ENCODE results near the gene CPT1A. TPM values are rescaled to one million over a fixed set of nuclear protein-coding genes. Genes with fewer than 3 reads are reported as not detected.

CPT1A gene
- polyA plus RNA-seq, 1 of the 3 experiments (the other 2 are of a cell fraction): 31.2 TPM

DNA sequence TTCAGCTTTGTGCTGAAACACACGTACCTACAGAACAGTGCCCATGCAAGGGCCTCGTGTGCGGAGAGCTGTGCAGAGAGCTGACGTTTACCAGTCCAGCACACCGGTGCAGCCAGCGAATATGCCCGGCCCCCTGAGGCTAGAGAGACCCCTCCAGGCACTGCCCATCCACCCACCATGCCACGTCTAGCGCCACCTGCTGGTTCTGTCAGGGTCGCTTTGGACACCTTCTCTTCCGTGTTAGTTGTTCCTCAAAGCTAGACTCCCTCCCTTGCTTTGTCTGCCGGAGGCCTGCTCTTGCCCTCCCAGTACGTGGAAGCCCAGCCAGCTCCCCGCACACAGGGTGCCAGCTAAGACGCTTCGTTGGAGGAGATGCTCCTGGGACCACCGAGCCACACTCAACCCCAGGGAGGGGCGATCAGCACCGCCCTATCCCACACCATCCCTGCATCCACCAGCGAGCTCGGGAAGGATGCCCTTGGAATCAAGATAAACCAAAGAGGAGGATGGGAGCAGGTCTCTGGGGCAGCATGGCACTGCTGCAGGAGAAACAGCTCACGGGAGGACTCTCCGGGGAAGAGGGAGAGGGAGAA is 43.4 kb downstream of the CPT1A start:
- Histone ChIP-seq H3K36me3 (replicated peaks in 1 of 2; ENCODE audit: control insufficient read depth in 1 of 2, insufficient read depth in 2 of 2, low read length in 1 of 2) (peaks cover 32 to 47% of the 10 kb centered on the region in 2 experiments), H3K4me3 (ENCODE audit: low read depth in 2 of 2, low read length in 1 of 2) (peak overlapping the region in 1 of 2 experiments; percentile 37; a peak in 1 of 4 replicates), H3K27ac (ENCODE audit: low read depth in 2 of 2, low read length in 1 of 2) (no peak overlapping the region; a peak in 1 of 4 replicates), H3K9ac (no peak overlapping the region), H3K27me3 (ENCODE audit: insufficient read depth) (no peaks in the 10 kb centered on the region), H3F3A (replicated peaks; ENCODE audit: insufficient read depth) (peaks cover 5% of the 10 kb centered on the region), H3K9me2 (no peaks in the 10 kb centered on the region), H3K4me1 (ENCODE audit: control insufficient read depth in 1 of 2, insufficient read depth in 2 of 2, low read depth in 1 of 2, low read length in 1 of 2) (no peaks in the 10 kb centered on the region), H4K20me1 (ENCODE audit: insufficient read depth) (peaks cover 8% of the 10 kb centered on the region; the same call in 1 of the 2 replicates), H2AFZ (ENCODE audit: low read depth) (no peak overlapping the region), H3K79me2 (ENCODE audit: insufficient read depth) (no peaks in the 10 kb centered on the region), H3K4me2 (no peak overlapping the region), H3K9me3 (no peaks in the 10 kb centered on the region)
- ChIA-PET POLR2A (no interaction called here), CTCF (interaction anchor here (0.6 to 2.8 kb wide), 35 partner anchors 8 to 541 kb away, joined by 3 to 23 read pairs (median 4); no protein-coding TSS in a partner anchor)
- peak; percentile 72 for DNase-seq
- WGBS (ENCODE audit: low lambda C conversion rate): 84% methylated on average over 21 of the region's 23 CpGs
- TF ChIP-seq REST (IDR thresholded peaks at IDR 0.05; ENCODE audit: low read depth, low read length) (no peak), MAX (IDR thresholded peaks at IDR 0.05; ENCODE audit: low read depth) (no peak), EP300 (IDR thresholded peaks at IDR 0.05; ENCODE audit: borderline replicate concordance in 1 of 2, low read depth in 1 of 2, low read length in 1 of 2) (no peak), RAD21 (IDR thresholded peaks at IDR 0.05; ENCODE audit: low read length) (peak; percentile 46), PBX3 (IDR thresholded peaks at IDR 0.05) (no peak), SMC3 (IDR thresholded peaks at IDR 0.05; ENCODE audit: low read depth, low read length) (peak; percentile 49), CTCF (IDR thresholded peaks at IDR 0.05) (peak; percentile 71)

GRCh38 chr11:68796801-68797200 is 44.9 kb downstream of the CPT1A start:
- Histone ChIP-seq H3K4me1 (ENCODE audit: control insufficient read depth in 1 of 2, insufficient read depth in 2 of 2, low read depth in 1 of 2, low read length in 1 of 2) (no peaks in the 10 kb centered on the region), H3K36me3 (replicated peaks in 1 of 2; ENCODE audit: control insufficient read depth in 1 of 2, insufficient read depth in 2 of 2, low read length in 1 of 2) (peaks cover 40 to 53% of the 10 kb centered on the region in 2 experiments), H3K79me2 (ENCODE audit: insufficient read depth) (no peaks in the 10 kb centered on the region), H2AFZ (ENCODE audit: low read depth) (no peak overlapping the region), H3K27me3 (ENCODE audit: insufficient read depth) (no peaks in the 10 kb centered on the region), H3K27ac (ENCODE audit: low read depth in 2 of 2, low read length in 1 of 2) (no peak overlapping the region), H3K9ac (no peak overlapping the region), H4K20me1 (ENCODE audit: insufficient read depth) (0 out of 2 replicates have a peak, but pooled peaks cover 6% of the 10 kb centered on the region), H3K4me3 (ENCODE audit: low read depth in 2 of 2, low read length in 1 of 2) (no peak overlapping the region), H3K4me2 (no peak overlapping the region), H3K9me2 (no peaks in the 10 kb centered on the region), H3F3A (replicated peaks; ENCODE audit: insufficient read depth) (peaks cover 5% of the 10 kb centered on the region), H3K9me3 (no peaks in the 10 kb centered on the region)
- ChIA-PET POLR2A (no interaction called here), CTCF (interaction anchor here (1.2 to 2.0 kb wide), 3 partner anchors 9 to 24 kb away, joined by 3 to 9 read pairs (median 6); no protein-coding TSS in a partner anchor)
- no peak for DNase-seq
- WGBS (ENCODE audit: low lambda C conversion rate): 96% methylated on average over 19 of the region's 19 CpGs
- TF ChIP-seq NRF1 (IDR thresholded peaks at IDR 0.05; ENCODE audit: low read depth, low read length): no peak
- no peak for TF ChIP-seq MAX (IDR thresholded peaks at IDR 0.05; ENCODE audit: low read depth)

All from SK-N-SH (cell line).